GM21529 (cell line): ENCODE measurements around the gene NOD1.
A peak's percentile ranks its signal among the peaks of the same experiment; 100 is the strongest.

Source experiments
- ATAC-seq: cut with Tn5 transposase; IDR thresholded peaks from one replicate; pipeline ENCODE4 v1.9.1; 2021; ENCODE audit not compliant: unreplicated experiment

NOD1 gene

DNA sequence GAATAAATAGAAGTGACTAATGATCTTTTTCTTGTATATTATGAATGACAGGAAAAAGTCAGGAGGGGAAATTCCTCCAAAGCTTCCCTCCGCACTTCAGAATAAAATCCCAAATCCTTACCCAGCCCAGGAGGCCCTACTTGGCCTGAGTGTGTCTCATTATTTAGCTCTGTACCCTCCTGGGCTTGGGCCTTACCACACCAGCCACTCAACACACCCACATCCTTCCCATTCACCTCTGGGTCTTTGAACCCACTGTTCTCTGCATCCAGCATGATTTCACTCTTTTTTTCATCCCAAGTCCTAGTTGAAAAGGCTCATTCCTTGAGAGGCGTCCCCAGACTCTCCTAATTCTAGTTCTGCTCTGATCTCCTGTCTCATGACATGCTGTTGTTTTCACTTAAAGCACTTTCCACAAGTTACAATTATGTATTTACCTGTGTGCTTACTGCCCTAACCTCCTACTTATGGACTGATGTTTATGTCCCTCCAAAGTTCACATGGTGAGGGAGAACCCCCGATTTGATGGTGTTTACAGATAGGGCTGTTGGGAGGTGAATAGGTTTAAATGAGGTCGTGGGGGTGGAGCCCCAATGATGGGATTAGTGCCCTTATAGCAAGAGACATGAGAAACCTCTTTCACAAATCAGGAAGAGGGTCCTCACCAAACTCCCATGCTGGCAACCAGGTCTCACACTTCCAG lies 6.4 kb downstream of the NOD1 start:
- ATAC-seq = no peak

DNA sequence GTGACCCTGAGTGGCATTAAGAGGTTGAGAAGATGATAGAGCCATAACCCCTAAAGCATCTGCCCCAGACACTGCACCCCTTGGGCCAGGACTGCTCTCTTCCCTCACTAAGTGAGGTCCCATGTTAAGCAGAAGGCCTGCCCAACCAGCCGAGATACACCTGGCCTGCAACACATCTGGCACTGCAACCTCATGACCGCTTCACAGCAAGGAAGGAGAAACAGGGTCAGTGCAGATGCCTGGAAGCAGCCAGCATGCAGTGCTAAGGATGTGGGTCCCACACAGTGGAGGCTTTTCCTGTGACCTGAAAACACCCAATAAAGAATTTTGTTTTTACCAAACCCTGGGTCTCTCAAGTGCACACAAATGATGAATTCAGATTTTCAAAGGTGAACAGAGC lies 7.4 kb downstream of the NOD1 start:
- no peak for ATAC-seq

DNA sequence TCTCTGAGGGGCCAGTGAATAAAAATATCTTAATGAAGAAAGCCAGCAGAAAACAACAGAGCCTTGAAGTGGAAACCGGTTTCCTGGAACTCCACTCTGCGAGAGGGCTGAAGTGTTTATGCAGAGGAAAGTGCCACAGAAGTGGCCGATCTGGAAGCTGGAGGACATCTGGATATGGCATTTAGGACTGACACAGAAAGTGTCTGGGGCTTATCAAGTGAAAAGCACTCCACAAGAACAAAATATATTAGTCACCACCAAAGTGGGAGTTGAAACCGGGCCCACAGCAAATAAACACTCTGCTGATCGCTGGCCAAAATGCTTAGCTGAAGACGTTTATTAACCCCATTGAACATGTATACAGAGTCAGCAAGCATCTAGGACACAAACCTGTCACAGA lies 7.8 kb downstream of the NOD1 start:
- ATAC-seq = no peak

DNA sequence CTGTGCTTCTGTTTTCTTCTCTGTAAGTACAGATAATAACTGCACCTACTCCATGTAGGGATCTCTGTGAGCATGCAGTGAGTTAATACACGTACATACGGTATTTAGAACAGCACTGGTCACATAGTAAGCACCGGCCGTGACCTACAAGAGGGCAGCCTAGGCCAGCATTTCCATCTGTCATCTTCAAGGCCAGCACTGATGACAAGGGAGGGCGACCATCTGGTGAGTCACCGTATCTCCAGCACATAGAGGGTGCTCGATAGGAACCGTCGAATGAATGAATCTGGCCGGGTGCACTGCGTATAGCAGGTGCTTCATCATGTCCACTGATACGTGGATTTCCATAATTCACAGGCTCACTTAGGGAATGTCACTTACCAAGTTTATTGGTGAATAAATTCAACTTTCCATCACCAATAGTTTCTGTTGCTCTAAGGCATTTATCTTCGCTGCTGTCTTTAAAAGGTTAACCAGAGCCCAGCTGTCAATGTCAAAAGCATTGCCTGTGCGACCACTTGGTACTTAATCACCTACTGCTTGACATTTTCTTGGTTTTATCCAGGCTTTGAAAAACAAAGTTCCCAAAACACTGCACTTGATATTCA lies 8.3 kb downstream of the NOD1 start:
- no peak for ATAC-seq

DNA sequence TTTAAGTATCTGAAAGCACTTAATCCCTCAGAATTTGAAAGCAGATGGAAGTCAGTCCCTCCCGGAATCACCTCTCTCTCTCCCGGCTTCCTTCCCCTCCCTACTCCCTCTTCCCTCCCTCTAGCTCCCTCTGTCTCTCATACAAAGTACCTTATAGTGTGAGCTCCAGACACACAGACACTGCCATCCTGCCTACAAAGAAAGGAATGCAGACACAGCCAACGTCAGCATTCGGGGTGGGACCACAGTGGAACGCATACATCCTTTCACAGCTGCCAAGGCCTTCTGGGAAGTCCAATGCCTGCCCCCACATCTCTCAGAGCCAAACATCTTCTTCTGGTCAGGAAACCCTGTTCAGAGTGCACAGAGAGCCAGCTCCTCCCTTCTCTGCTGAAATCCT lies 9.3 kb downstream of the NOD1 start:
- ATAC-seq = no peak

DNA sequence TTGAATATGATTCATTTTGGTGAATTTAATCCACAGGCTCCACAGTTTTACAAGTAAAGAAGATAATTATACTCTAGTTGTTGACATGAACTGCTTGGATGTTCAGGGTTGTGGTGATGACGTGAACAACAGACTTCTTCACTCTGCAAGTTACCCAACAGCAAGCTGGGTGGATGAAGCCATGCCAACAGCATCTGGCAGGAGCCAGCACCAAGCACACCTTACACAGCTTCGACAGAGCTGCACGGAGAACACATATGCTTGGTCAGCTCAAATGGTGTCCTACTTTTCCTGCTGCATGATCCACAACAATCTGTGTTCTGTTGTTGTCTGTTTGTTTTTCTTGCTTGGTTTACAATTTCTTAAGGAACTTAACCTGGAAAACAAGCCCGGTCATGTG lies 9.8 kb downstream of the NOD1 start:
- ATAC-seq = no peak

DNA sequence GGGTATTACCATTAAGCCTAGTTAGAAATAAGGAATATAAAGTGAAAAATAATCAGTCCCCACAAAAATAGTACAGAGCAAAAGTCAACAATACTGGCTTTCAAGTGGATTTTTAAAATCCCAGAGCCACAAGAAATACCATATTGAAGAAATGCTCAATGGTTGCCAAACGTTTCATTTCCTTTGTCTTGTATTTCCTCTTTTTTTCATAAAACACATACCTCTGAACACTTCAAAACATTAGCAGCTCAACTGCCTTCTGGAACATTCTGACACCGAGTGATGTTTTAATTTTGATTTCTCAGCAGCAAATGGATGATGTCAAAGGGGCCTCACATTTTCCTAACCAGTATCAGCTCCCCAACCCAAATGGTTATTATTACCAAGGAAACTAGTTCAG lies 10.5 kb downstream of the NOD1 start:
- no peak for ATAC-seq

DNA sequence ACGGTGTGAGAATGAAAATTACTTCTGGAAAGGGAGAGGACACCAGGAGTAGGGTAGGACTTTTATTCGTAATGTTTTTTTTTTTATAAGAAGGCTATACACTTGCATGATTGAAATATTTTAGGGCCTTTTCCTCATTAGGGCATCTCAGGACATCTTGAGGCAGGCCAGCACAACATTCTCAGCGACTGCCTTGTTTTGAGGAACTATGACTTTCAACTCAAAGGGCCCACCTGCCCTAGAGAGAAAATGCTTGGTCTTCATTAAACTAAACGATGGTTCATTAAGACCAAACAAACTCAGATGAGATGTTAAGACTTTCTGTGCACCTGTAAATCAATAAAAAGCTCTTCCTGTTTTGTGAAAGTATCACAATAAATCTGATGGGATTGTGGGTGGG lies 11.3 kb downstream of the NOD1 start:
- no peak for ATAC-seq

DNA sequence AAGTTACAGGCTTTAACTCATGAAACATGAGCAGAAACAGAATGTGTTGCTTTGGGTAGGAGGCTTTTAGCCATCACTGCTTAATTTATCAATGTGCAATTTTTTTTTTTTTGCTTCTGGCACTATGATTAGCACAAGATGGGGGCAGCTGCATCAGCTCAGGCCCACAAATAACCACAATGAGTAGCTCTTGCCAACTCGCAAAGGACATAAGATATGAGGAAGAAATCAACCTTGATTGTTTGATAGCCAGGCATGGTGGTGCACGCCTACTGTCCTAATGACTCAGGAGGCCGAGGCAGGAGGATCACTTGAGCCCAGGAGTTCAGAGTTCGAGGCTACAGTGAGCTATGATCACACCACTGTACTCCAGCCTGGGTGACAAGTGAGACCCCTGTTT lies 12.3 kb downstream of the NOD1 start:
- no peak for ATAC-seq

DNA sequence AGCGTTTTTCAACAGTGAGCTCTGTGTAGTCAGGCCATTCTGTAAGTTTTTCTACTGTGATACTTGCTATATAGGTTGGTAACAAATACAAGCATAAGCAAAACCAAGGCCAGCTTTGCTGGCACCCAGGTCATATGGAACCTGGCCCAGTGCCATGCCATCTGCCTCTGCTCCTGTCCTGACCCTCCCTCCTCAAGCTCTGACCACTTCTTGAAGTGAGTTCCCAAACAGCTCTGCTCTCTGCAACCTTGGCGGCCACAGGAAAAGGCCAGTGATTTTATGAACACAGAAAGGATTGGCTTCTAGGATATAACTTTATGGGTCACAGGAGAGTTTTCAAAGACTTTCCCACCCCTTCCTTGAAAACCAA lies 12.8 kb downstream of the NOD1 start:
- no peak for ATAC-seq

DNA sequence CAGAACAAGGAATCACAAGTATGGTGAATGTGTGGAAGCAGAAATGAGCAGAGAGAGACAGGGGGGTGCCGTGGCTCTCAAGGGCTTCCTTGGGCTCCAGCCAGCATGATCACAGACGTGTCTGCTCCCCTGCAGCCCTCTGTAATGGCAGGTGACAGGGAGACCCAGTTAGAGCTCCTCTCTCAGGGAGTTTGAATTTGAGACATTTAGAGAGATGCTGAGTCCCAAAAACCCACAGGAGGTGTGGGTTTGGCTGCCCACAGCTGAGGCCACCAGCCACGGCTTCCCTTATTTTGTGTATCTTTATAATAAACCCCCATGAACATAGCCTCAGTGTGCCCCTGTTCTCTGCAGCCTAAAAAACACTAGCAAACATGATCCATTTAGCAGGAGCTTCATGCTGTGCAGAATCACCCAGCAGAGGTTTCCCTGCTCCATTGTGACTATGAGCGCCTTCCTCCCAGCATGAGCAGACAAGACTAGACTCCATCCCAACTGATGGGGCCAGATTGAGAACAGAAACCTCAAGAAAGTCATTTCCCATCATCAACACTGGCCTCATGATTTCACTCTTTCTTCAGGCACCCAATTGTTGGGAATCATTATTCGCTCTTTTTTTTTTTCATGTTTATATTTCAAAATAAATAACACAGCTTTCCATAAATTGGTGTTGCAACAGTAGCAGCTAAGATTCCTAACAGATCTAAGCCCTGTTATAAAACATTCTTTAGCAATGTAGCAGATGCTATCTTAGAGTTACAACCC lies 13.4 kb downstream of the NOD1 start:
- ATAC-seq = no peak

DNA sequence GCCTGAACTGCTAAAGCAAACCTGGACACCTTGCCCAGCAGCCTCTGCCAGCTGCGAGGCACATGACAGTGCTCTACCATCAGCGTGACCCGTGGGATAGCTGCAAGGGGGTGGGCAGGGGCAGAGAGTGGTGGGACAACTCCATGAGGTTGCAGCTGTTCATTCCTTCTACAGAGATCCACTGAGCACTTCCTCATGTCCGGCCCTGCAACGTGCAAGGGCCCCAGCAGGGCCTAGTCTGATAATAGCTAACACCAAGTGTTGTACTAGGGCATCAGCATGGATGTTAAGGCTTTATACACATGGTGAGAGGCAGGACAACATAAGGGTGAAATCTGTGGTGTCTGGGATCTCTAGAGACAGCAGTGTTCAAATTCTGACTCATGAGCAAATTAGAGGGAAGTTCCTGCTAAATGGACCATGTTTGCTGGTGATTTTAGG lies 14.3 kb downstream of the NOD1 start:
- peak; percentile 41 for ATAC-seq

DNA sequence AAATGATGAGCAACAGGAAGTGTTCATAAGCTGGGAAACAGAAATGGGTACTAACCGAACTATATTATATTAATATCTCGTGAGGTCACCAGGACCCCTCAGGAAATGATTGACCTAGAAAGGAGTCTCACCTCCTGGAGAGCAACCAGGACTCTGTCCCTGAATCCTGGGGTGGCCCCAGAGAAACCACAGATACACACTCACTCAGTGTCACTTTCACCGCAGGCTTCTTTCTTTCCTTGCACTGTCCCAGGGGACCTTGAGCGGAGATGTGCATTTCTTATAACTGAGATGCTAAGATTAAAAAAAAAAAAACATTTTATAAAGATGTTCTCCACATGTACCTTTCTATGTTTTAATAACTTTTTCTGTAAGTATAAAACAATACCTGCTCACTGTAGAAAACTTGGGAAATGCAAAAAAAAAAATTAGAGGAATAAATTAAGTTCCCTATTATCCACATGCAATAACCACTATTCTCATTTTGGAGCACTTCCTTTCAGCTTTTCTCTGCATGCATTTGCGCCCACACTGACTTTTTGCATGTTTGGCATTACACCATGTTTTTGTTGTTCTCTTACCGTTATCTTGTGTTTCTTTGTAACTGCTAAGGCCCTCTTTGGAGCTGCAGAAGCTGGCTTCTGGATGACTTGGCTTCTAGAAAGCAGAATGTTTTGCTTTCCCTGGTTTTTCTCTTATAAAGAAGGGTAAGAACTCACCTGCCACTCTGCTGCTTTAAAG lies 15.0 kb downstream of the NOD1 start:
- peak; percentile 81 for ATAC-seq

DNA sequence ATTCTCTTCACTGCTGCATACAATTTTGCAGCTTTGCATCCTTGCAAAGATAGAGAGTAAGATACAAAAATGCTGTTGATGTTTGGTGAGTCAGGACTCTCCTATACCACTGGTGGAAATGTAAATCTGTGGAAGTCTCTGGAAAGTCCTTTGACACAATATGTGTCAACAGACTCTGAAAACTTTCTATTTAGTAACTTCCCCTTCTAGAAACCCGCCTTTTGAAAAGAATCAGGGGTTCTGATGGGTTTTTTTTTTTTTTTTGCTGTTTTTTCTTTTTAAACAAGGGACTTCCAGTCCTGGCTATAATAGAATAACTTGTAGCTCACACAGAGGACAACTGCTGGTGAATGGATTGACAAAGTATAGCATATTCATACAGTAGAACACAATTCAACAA lies 16.4 kb downstream of the NOD1 start:
- no peak for ATAC-seq

DNA sequence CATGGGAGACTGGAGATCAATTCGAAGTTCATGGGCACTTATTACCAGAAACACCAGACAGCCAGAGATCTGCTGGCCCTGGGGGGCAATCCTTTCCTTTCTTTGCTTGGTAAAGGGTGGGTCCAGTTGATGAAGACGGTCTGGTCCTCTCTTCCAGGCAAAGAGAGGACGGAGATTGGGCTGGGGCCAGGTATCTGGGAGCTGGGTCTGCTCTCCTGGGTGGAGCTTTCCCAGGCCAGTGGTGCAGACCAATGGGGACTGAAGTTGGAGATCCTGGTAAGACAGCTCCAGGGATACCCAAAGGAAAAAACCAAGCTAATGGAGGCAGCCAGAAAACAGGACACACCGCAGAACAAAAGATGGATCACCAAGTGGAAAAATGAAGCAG lies 18.3 kb downstream of the NOD1 start:
- no peak for ATAC-seq

DNA sequence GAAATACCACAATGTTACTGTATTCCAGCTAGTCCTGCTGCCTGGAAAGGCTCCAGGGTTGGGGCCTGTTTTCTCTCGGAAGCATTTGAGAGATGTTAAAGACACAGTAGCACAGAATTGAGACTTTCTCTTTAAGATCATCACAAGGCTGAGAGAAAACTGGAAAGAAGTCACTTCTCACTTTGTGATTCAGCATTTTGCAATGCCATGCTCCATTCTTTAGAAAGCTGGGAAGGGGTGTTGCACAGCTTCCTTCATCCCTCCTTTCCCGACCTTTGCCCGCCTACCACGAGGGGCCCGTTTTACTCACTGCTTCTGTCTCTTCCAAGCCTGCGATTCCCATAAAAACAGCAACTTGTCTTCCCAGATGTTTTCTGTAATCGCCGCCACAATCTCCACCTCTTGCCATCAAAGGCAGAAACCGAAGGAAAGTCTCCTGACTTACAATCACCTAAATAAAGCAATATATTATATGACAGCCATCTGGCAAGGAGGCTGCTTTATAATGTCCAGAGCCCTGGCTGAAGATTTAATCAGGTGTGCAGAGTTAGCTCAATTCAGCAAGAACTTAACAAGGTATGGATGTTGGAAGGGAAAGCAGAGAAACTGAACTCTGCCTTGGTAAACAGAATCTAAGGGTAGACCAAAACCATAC lies 18.9 kb downstream of the NOD1 start:
- ATAC-seq = no peak

DNA sequence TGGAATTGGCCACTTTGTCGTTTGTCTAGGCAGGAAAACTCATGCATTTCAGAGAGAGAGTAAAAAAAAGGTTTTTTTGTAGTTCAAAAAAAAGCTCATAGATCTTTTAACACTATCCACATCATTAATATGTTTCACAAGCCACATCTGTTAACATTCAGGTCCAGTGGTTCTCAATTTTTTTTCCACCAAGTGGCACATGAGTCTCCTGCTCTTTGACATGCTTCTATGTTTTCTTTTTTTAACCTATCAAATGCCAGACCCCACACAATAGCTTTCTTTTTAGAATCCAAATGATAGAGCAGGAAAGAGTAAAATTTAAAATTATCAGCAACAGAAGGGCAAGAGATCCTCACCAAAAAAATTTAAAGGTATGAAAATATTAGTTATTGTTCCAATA lies 20.3 kb downstream of the NOD1 start:
- ATAC-seq = no peak

DNA sequence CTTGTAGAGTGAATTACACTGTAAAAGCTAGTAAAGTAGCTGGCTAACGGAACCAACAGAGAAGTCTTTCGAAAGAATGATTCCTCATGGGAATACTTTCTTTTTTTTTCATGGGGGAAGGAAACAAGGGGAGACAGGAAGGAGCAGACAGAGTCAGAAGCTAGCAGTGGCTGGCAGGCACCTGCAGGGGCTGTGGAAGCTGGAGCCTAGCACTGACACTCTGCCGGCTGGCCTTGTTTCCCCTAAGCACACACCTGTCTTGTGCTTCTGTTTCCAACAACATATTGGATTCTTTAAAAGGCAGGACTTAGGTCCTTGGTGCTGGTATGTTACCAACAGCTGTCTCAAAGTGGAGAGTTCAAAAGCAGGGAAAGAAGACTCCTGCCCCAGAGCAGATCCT lies 24.7 kb downstream of the NOD1 start:
- ATAC-seq = no peak

DNA sequence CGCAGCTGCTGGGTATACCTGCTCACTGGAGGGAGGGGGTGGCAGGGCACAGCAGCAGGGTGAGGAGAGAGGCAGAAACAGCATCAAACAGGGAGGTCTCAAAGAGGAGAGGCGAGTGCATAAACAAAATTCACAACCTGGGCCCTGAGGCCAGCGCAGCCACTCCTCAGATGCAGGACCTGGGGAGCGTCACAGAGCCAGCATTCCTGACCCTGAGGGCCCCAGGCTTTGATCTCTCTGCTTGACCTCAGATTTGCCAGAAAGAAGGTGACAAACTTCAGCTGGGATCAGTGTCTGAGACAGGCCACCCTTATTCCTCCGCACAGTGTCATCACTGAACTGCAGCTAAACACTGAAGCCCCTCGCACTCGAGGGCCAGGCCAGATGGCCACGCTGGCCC lies 25.6 kb downstream of the NOD1 start:
- ATAC-seq = no peak

DNA sequence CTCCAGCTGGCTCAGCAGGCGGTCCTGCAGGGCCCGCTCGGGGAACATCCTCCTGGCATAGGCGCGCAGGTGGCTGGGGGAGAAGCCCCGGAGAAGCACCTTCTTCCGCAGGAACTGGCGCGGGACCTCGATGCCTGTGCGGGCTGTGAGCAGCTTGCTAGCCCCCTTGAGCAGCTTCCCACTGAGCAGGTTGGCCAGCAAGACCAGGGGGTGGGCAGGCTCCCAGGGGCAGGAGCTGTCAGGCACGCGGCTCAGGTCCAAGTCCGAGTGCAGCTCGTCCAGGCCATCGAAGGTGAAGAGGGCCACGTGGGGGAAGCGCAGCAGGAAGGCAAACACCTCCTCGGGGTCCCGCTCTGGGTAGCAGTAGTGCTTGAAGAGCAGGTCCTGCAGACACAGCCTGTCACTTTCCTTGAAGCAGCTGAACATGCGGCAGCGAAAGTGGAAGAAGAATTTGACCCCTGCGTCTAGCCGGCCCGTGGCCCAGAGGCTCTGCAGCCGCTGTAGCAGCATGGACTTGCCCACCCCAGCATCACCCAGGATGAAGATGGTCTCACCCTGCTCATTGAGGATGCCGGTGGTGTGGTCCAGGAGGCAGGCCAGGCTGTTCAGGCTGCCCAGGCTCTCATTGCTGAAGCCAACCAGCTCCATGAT lies 26.2 kb downstream of the NOD1 start:
- ATAC-seq = no peak
